ENCODE results near the gene EEFSEC.

Gene EEFSEC

GRCh38 chr3:128153156-128154041, at the start of gene EEFSEC:
TSS of gene EEFSEC (plus strand) at chr3:128153481. CDS start at chr3:128153508, 27 bp downstream.
- DNase-seq (ENCODE audit: low read depth) = peak; percentile 75

GRCh38 chr3:128107834-128108233, 45.4 kb upstream of the EEFSEC start:
- no peak for DNase-seq (ENCODE audit: low read depth)

GRCh38 chr3:128111147-128111546, 42.1 kb upstream of the EEFSEC start:
- DNase-seq (ENCODE audit: low read depth) = no peak

GRCh38 chr3:128112357-128112968, 40.8 kb upstream of the EEFSEC start:
- no peak for DNase-seq (ENCODE audit: low read depth)

- DNase-seq (ENCODE audit: low read depth) = no peak
Measured at GRCh38 chr3:128113817-128114794, 39.2 kb upstream of the EEFSEC start.

- no peak for DNase-seq (ENCODE audit: low read depth)
Measured at GRCh38 chr3:128122013-128122412, 31.3 kb upstream of the EEFSEC start.

GRCh38 chr3:128123156-128123537, 30.1 kb upstream of the EEFSEC start:
- no peak for DNase-seq (ENCODE audit: low read depth)

GRCh38 chr3:128123538-128124368, 29.5 kb upstream of the EEFSEC start, which contains the start of gene RUVBL1:
TSS of gene RUVBL1 (minus strand) at chr3:128123812. CDS start at chr3:128123724, 88 bp downstream.
- DNase-seq (ENCODE audit: low read depth) = peak; percentile 94

- DNase-seq (ENCODE audit: low read depth) = no peak
Measured at GRCh38 chr3:128127236-128127635, 26.0 kb upstream of the EEFSEC start.

- DNase-seq (ENCODE audit: low read depth) = no peak
Measured at GRCh38 chr3:128128251-128128650, 25.0 kb upstream of the EEFSEC start.

GRCh38 chr3:128131897-128132646, 21.2 kb upstream of the EEFSEC start:
- no peak for DNase-seq (ENCODE audit: low read depth)

- peak; percentile 26 for DNase-seq (ENCODE audit: low read depth)
Measured at GRCh38 chr3:128133273-128133883, 19.9 kb upstream of the EEFSEC start.

- no peak for DNase-seq (ENCODE audit: low read depth)
Measured at GRCh38 chr3:128143496-128143895, 9.8 kb upstream of the EEFSEC start.

- no peak for DNase-seq (ENCODE audit: low read depth)
Measured at GRCh38 chr3:128144512-128145187, 8.6 kb upstream of the EEFSEC start.

- DNase-seq (ENCODE audit: low read depth) = no peak
Measured at GRCh38 chr3:128145279-128145678, 8.0 kb upstream of the EEFSEC start.

GRCh38 chr3:128146201-128146600, 7.1 kb upstream of the EEFSEC start:
- DNase-seq (ENCODE audit: low read depth) = no peak

- no peak for DNase-seq (ENCODE audit: low read depth)
Measured at GRCh38 chr3:128149650-128150049, 3.6 kb upstream of the EEFSEC start.

- no peak for DNase-seq (ENCODE audit: low read depth)
Measured at GRCh38 chr3:128151758-128152274, 1.5 kb upstream of the EEFSEC start.

Measured in activated T-helper 9 cell treated with anti-CD3 and anti-CD28 coated beads, Interleukin-2, amount 50 U/mL, for 16 hours (primary cell).